Activated CD8-positive, alpha-beta memory T cell treated with anti-CD3 and anti-CD28 coated beads for 1 hour (primary cell): ENCODE measurements around the gene RETREG3.

ENCODE experiments used
- DNase-seq, 2 donors: peaks; one replicate each; pipeline ENCODE4 v3.0.0-alpha.2; 2020; ENCODE audit warnings: low read depth in 1 of 2; ENCODE audit errors: extremely low read depth in 1 of 2

RETREG3 gene

GRCh38 chr17:42536372-42537155, 72.6 kb downstream of the RETREG3 start:
- peak; percentile 14 to 56 for DNase-seq

- DNase-seq = peak; percentile 33 to 72
These were observed 73.2 kb downstream of the RETREG3 start, which contains the start of gene NAGLU for GRCh38 chr17:42536048-42536371. NAGLU (plus strand) TSS chr17:42536241; CDS start chr17:42536273, 32 bp downstream.

GRCh38 chr17:42535155-42536047, 73.8 kb downstream of the RETREG3 start:
- DNase-seq = no peak

GRCh38 chr17:42531455-42532354, 77.5 kb downstream of the RETREG3 start:
- DNase-seq = peak in 1 of 2 donors; percentile 38

GRCh38 chr17:42530952-42531454, 78.2 kb downstream of the RETREG3 start:
- no peak for DNase-seq
